Measurements from ENCODE around the gene ATP5F1D. TPM values are rescaled to one million over a fixed set of nuclear protein-coding genes. Genes with fewer than 3 reads are reported as not detected.

Gene ATP5F1D
- total and polyA plus RNA-seq, 2 of the 13 experiments (the other 11 are each of a cell fraction or from before 2014, with no cell fraction given): 39.4 to 78.7 TPM

GRCh38 chr19:1275260-1275975 is 33.9 kb downstream of the ATP5F1D start, which contains the start of gene FAM174C (continued):
- TF ChIP-seq ZNF367 (CRISPR knock-in tag; IDR thresholded peaks at IDR 0.05; ENCODE audit: borderline replicate concordance) (no peak; the same call in 1 of the 2 replicates), ZFP37 (CRISPR knock-in tag; IDR thresholded peaks at IDR 0.05; ENCODE audit: borderline replicate concordance) (peak; percentile 45; the same call in 1 of the 2 replicates), ZNF512B (CRISPR knock-in tag; IDR thresholded peaks at IDR 0.05; ENCODE audit: borderline replicate concordance) (no peak), PRDM10 (CRISPR knock-in tag; IDR thresholded peaks at IDR 0.05; ENCODE audit: low read depth) (no peak), IRF9 (CRISPR knock-in tag; IDR thresholded peaks at IDR 0.05; ENCODE audit: borderline replicate concordance) (no peak), ARID4A (CRISPR knock-in tag; IDR thresholded peaks at IDR 0.05; ENCODE audit: borderline replicate concordance) (peak; percentile 92), ZNF564 (CRISPR knock-in tag; IDR thresholded peaks at IDR 0.05) (peak; percentile 89), ZSCAN30 (CRISPR knock-in tag; IDR thresholded peaks at IDR 0.05) (no peak), ARNT (IDR thresholded peaks at IDR 0.05) (no peak), ZNF768 (CRISPR knock-in tag; IDR thresholded peaks at IDR 0.05) (no peak; the same call in 1 of the 2 replicates), ARNT2 (CRISPR knock-in tag; IDR thresholded peaks at IDR 0.05; ENCODE audit: low read depth) (peak; percentile 85), MED13 (CRISPR knock-in tag; IDR thresholded peaks at IDR 0.05) (no peak), IRF1 (CRISPR knock-in tag; IDR thresholded peaks at IDR 0.05; ENCODE audit: low read depth) (no peak), E2F2 (CRISPR knock-in tag; IDR thresholded peaks at IDR 0.05; ENCODE audit: borderline replicate concordance) (no peak)

Measured in HepG2 (cell line).